Activated T-cell treated with anti-CD3 and anti-CD28 coated beads, Interleukin-2, amount 50 U/mL, for 24 hours (primary cell): Measurements from ENCODE around the gene RIOK3.
"Not testable (repeated sequence)": the region's sequence is repeated elsewhere in the genome, so short reads cannot be mapped to it uniquely, and the experiment has no call there.

ENCODE experiments used
- DNase-seq: peaks from one replicate; pipeline ENCODE4 v3.0.0-alpha.2; 2020
- H3K27ac Mint-ChIP-seq: 2 replicates; pipeline ENCODE4 v1.8.0; 2020; ENCODE audit warnings: mild to moderate bottlenecking, mixed read lengths
- H3K27me3 Mint-ChIP-seq: 2 replicates; pipeline ENCODE4 v1.8.0; 2020; ENCODE audit warnings: mixed read lengths
- H3K36me3 Mint-ChIP-seq: 2 replicates; pipeline ENCODE4 v1.8.0; 2020; ENCODE audit warnings: low read depth, mixed read lengths
- H3K4me1 Mint-ChIP-seq: 2 replicates; pipeline ENCODE4 v1.8.0; 2020; ENCODE audit warnings: low read depth, mixed read lengths
- H3K4me3 Mint-ChIP-seq: 2 replicates; pipeline ENCODE4 v1.8.0; 2020; ENCODE audit warnings: mild to moderate bottlenecking, moderate library complexity, mixed read lengths
- H3K9me3 Mint-ChIP-seq: 2 replicates; pipeline ENCODE4 v1.8.0; 2020; ENCODE audit warnings: mixed read lengths

Gene RIOK3

DNA sequence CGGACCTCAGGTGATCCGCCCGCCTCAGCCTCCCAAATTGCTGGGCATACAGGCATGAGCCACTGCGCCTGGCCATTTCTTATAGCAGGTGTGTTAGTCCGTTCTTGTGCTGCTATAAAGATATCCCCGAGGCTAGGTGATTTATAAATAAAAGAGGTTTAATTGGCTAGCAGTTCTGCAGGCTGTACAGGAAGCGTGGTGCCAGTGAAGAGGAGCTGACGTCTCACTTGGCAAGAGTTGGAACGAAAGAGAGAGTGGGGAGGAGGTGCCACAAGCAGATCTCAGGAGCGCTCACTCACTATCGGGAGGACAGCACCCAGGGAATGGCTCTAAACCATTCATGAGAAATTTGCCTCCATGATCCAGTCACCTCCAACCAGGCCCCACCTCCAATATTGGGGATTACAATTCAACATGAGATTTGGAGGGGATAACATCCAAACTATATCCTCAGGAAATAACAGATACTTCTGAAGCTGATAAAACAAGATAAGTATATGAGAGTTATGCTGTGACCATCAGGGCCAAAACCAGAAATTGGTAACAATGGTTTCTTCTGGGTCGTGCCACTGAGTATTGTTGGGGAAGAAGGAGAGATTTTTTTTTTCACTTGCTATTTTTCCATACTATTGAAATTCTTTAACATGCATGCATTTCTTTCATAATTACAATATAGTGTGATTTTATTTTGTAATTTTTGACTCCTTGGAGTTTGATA, 42.8 kb downstream of the RIOK3 start:
- Mint-ChIP-seq H3K27me3 (no peaks in the 10 kb centered on the region), H3K4me3 (no peak overlapping the region), H3K9me3 (no peaks in the 10 kb centered on the region), H3K36me3 (no peaks in the 10 kb centered on the region), H3K27ac (no peak overlapping the region), H3K4me1 (peaks cover 13% of the 10 kb centered on the region)
- no peak for DNase-seq

DNA sequence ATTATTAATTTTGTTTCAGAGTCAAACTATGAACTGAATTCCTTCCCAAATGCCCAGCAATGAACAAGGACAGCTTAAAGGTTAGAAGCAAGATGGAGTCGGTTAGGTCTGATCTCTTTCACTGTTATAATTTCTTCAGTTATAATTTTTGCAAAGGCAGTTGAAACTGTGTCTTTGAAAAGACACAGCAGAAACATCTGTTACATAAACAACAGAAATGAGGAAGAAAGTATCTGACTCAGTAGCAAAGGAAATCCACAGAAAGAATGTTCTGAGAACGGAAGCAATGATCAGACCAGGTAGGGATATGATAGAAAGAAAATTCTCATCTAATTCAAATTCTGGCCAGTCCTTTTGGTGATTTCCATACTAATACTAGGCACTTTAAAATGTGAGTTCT, 45.0 kb downstream of the RIOK3 start:
- Mint-ChIP-seq H3K4me3 (no peak overlapping the region), H3K27ac (no peak overlapping the region), H3K9me3 (no peaks in the 10 kb centered on the region), H3K27me3 (no peaks in the 10 kb centered on the region), H3K4me1 (peaks cover 22% of the 10 kb centered on the region), H3K36me3 (no peaks in the 10 kb centered on the region)
- DNase-seq = no peak

DNA sequence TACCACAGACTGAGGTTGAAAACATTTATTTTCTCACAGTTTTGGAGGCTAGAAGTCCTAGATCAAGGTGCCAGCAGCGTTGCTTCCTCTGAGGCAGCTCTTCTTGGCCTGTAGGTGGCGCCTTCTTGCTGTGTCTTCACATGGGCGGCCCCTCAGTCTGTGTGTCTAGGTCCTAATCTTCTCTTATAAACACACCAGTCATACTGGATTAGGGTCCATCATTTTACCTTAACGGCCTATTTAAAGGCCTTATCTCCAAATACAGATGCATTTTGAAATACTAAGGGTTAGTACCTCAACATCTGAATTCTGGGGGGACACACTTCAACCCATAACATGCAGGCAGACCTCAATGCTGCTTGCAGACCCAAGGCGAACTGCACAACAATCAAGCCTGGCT, 45.8 kb downstream of the RIOK3 start:
- Mint-ChIP-seq H3K27me3 (no peaks in the 10 kb centered on the region), H3K4me3 (no peak overlapping the region), H3K9me3 (no peaks in the 10 kb centered on the region), H3K4me1 (peaks cover 22% of the 10 kb centered on the region), H3K36me3 (peaks cover 2% of the 10 kb centered on the region), H3K27ac (no peak overlapping the region)
- DNase-seq = peak; percentile 64

DNA sequence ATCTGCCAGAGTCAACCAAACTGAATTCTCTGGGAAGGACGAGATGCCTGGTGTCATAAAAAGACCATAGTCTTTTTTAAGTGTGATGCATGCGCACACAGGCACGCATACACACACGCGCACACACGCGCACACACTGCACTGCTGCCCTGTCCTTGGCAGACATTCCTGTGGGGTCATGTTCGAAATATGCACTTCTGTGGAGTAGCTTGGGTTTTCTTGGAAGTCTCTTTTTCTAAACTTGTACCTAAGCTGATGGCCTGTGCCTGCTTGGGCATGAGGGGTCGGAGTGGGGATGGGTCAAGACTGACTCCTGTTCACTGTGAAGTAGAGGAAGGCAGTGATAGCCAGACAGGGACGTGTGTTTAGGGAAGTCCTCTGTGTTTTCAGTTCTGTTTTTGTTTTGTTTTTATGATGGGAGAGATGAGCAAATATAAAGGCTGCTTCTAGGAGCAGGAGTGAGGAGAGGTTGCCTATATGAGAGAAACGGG, 46.2 kb downstream of the RIOK3 start:
- Mint-ChIP-seq H3K4me3 (no peak overlapping the region), H3K27me3 (no peaks in the 10 kb centered on the region), H3K36me3 (peaks cover 7% of the 10 kb centered on the region), H3K4me1 (peaks cover 26% of the 10 kb centered on the region), H3K9me3 (no peaks in the 10 kb centered on the region), H3K27ac (no peak overlapping the region)
- no peak for DNase-seq

DNA sequence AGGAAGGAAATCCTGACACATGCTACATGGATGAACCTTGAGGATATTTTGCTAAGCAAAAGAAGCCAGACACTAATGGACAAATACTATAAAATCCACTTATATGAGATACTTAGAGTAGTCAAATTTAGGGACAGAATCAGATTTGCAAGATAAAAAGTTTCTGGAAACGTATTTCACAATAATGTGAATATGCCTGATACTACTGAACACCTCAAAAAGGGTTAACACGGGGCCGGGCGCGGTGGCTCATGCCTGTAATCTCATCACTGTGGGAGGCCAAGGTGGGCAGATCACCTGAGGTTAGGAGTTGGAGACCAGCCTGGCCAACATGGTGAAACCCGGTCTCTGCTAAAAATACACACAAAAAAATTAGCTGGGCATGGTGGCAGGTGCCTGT, 48.5 kb downstream of the RIOK3 start:
- Mint-ChIP-seq H3K27me3 (no peaks in the 10 kb centered on the region), H3K4me3 (no peak overlapping the region), H3K9me3 (no peaks in the 10 kb centered on the region), H3K36me3 (peaks cover 20% of the 10 kb centered on the region), H3K27ac (no peak overlapping the region), H3K4me1 (peaks cover 44% of the 10 kb centered on the region)
- DNase-seq = no peak

DNA sequence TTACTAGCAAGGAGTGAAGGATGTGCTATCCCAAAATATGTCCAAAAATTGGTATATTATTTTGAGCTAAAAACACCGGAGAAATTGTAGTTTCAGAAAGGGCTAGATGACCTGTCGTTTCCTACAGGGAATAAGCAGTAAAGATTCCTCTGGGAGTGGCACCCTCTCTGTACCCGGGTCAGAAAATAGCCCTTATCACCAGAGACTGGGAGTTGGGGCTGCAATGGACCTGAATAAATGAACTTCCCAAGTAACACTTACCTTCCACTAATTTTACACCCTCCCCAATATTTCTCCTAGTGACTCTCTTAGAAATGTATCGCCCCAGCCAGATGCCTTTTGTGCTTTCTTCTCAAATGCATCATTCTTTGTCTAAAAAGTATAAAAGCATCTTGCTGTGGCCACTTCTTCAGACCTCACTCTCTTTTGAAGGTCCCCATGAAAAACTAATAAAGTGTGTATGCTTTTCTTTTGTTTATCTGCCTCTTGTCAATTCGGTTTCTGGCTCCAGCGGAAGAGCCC, 49.5 kb downstream of the RIOK3 start:
- Mint-ChIP-seq H3K4me3 (peak overlapping the region; percentile 83), H3K4me1 (peaks cover 50% of the 10 kb centered on the region), H3K36me3 (peaks cover 28% of the 10 kb centered on the region), H3K27ac (peak overlapping the region; percentile 94), H3K9me3 (no peaks in the 10 kb centered on the region), H3K27me3 (no peaks in the 10 kb centered on the region)
- no peak for DNase-seq

DNA sequence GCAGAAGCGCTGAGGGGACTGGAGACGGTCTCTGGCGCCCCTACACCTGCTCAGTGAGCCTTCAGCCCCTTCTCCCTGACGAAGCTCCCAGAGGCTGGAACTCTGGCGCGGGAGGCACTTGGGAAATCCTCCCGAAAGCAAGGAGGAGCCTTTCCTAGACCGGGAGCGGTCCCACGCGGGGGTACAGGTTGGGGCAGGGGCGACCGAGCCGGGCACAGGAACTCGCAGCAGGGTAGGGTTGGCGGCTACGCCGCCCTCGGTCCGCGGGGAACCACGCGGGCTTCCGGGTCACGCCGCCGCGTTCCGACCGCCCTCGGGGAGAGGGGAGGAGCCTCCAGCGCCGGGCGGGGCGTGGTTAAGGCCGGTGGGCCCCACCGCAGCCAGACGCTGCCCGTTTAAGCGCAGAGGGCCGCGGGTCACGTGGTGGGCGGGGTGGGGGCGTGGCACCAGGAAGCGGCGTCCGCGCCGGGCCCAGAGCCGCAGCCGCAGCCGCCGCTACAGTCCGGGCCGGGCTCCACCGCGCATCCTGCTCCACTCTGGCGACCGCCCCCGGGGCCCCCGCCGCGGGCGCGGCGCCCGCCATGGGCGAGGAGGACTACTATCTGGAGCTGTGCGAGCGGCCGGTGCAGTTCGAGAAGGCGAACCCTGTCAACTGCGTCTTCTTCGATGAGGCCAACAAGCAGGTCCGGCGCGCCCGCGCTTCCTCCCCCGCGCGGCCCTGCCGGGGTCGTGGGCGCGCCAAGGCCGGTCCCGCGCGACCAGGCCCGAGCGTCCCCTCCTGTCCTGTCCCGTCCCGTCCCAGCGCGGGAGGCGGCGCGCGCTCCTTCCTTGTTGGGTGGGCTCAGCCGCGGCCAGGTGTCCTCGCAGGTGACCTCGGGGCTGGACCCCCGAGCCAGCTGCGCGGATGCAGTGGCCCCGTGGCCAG, 50.2 kb downstream of the RIOK3 start, which contains the start of gene RMC1:
RMC1 (plus strand) TSS at position 474 of the 925 bp plus-strand sequence; CDS start at position 582, 108 bp downstream.
- Mint-ChIP-seq H3K4me3 (peak within 1 kb of the TSS; percentile 91), H3K27me3 (no peaks in the 10 kb centered on the region), H3K4me1 (peaks cover 52% of the 10 kb centered on the region), H3K27ac (peak within 1 kb of the TSS; percentile 94), H3K9me3 (no peaks in the 10 kb centered on the region), H3K36me3 (peaks cover 35% of the 10 kb centered on the region)
- DNase-seq = peak; percentile 100

DNA sequence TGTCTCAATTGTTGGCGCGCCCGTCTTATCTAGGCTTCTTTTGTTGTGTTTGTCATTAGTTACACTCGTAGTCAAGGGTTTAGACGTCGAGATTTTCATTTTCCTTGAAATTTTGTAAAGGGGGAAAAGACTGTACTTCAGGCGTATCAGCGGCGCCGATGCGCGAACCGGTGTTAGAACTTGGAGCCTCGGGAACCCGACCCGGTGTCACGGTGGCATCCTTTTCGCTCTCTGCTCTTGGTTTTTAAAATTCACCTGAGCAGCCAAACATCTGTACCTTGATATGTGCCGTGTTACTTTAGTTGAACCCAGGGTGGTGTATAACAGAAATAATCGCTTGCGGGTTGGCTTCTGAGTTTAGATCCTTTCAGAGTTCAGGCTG, 50.9 kb downstream of the RIOK3 start:
- Mint-ChIP-seq H3K4me1 (peaks cover 47% of the 10 kb centered on the region), H3K36me3 (peaks cover 41% of the 10 kb centered on the region), H3K27me3 (no peaks in the 10 kb centered on the region), H3K9me3 (no peaks in the 10 kb centered on the region), H3K4me3 (peak overlapping the region; percentile 91), H3K27ac (peak overlapping the region; percentile 91)
- no peak for DNase-seq

- Mint-ChIP-seq H3K27ac (peak overlapping the region; percentile 91), H3K9me3 (no peaks in the 10 kb centered on the region), H3K36me3 (peaks cover 44% of the 10 kb centered on the region), H3K27me3 (no peaks in the 10 kb centered on the region), H3K4me1 (peaks cover 44% of the 10 kb centered on the region), H3K4me3 (peak overlapping the region; percentile 91)
- DNase-seq = no peak
Observed at GRCh38 chr18:23504720-23505119, 51.6 kb downstream of the RIOK3 start.

GRCh38 chr18:23506393-23506792, 53.3 kb downstream of the RIOK3 start:
- H3K27ac Mint-ChIP-seq = peak overlapping the region; percentile 2
- peaks cover 60% of the 10 kb centered on the region for H3K36me3 Mint-ChIP-seq
- no peaks in the 10 kb centered on the region for H3K27me3 Mint-ChIP-seq
- H3K9me3 Mint-ChIP-seq = no peaks in the 10 kb centered on the region
- no peak overlapping the region for H3K4me3 Mint-ChIP-seq
- DNase-seq = no peak
- H3K4me1 Mint-ChIP-seq = peaks cover 45% of the 10 kb centered on the region

- H3K36me3 Mint-ChIP-seq = peaks cover 83% of the 10 kb centered on the region
- H3K4me3 Mint-ChIP-seq, DNase-seq, H3K9me3 Mint-ChIP-seq, H3K27ac Mint-ChIP-seq, H3K27me3 Mint-ChIP-seq: not testable (repeated sequence)
- peaks cover 36% of the 10 kb centered on the region for H3K4me1 Mint-ChIP-seq
Observed at GRCh38 chr18:23510923-23511322, 57.8 kb downstream of the RIOK3 start.

DNA sequence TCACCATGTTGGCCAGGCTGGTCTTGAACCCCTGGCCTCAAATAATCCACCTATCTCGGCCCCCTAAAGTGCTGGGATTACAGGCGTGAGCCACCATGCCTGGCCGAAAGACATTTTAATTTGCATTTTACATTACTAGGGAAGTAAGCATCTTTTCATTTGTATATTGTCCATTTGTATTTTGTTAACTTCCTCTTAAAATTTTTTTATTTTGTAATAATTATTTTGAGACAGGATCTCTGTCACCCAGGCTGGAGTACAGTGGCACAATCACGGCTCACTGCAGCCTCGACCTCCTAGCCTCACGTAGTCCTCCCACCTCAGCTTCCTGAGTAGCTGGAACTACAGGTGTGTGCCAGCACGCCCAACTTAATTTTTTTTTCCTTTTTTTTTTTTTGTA, 59.1 kb downstream of the RIOK3 start:
- not testable (repeated sequence) for DNase-seq, H3K4me3 Mint-ChIP-seq, H3K9me3 Mint-ChIP-seq, H3K27me3 Mint-ChIP-seq
- peaks cover 31% of the 10 kb centered on the region for H3K4me1 Mint-ChIP-seq
- peak overlapping the region; percentile 76 for H3K27ac Mint-ChIP-seq
- peaks cover 84% of the 10 kb centered on the region for H3K36me3 Mint-ChIP-seq

DNA sequence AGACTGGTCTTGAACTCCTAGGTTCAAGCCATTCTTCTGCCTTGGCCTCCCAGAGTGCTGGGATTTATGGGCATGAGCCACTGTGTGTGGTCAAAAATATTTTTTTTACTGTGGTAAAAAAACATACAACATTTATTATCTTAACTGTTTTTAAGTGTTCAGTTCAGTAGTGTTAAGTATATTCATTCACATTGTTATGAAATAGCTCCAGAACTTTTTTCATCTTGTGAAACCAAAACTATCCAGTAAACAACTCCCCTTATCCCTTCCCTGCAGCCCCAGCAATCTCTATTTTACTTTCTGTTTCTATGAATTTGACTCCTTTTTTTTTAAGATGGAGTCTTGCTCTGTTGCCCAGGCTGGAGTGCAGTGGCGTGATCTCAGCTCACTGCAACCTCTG, 59.6 kb downstream of the RIOK3 start:
- Mint-ChIP-seq H3K4me1 (peaks cover 29% of the 10 kb centered on the region), H3K27me3 (no peaks in the 10 kb centered on the region), H3K4me3 (no peak overlapping the region), H3K9me3 (no peaks in the 10 kb centered on the region), H3K27ac (peak overlapping the region; percentile 76), H3K36me3 (peaks cover 84% of the 10 kb centered on the region)
- DNase-seq = no peak

DNA sequence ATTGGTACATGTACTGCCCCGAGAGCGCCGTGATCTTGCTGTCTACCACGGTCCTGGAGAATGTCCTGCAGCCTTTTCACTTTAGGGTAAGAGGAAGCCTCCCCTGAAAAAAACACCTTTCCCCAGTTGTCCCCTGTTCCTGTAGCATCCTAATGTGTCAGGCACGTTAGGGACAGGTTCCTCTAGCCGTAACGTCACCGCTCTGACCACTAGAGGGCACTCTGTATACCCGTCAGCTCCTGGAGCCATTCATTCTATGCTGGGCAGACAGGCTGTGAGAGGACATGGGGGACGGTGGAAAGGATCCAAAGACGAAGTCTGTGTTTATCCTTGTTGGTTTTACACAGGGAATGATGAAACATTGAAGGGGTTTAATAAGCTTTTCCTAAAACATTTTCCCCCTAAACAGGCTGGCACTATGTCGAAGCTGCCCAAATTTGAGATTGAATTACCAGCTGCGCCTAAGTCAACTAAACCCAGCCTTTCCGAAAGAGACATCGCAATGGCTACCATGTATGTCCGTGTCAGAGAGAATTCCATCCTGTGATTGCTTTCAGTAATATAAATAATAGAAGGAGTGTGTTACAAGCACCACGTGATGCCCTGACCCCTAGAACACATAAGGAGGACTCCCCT, 62.9 kb downstream of the RIOK3 start:
- Mint-ChIP-seq H3K4me3 (no peak overlapping the region), H3K36me3 (peaks cover 88% of the 10 kb centered on the region), H3K9me3 (no peaks in the 10 kb centered on the region), H3K27ac (peak overlapping the region; percentile 40), H3K27me3 (no peaks in the 10 kb centered on the region), H3K4me1 (peaks cover 21% of the 10 kb centered on the region)
- peak; percentile 76 for DNase-seq
